GM18868 (cell line): Measurements from ENCODE around the gene PRIMA1.

Experiments
- ATAC-seq: cut with Tn5 transposase; IDR thresholded peaks from one replicate; pipeline ENCODE4 v1.9.1; 2021; ENCODE audit warnings: mild to moderate bottlenecking, moderate library complexity; ENCODE audit not compliant: unreplicated experiment

The PRIMA1 gene

GRCh38 chr14:93734086-93734822 lies 54.0 kb downstream of the PRIMA1 start:
- no peak for ATAC-seq

DNA sequence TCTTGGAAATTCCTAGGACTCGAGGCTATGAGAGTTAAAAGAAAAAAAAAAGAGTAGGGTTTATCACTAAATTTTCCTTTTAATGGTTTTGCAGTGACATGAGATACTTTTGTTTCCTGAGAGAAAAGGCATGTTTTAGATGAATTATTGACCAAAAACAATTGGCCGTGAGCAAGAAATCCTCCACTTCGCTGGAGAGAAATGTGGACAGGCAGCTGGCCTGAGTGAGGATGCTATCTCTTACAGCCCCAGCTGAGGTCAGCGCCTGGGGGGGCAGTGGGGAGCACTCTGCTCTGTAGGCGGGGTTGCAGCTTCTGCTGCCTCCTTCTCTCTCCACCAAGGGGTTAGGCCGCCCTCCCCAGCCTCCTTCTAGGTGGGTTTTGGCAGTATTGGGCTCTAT lies 54.7 kb downstream of the PRIMA1 start:
- no peak for ATAC-seq

GRCh38 chr14:93733231-93733630 lies 55.1 kb downstream of the PRIMA1 start:
- ATAC-seq = no peak

DNA sequence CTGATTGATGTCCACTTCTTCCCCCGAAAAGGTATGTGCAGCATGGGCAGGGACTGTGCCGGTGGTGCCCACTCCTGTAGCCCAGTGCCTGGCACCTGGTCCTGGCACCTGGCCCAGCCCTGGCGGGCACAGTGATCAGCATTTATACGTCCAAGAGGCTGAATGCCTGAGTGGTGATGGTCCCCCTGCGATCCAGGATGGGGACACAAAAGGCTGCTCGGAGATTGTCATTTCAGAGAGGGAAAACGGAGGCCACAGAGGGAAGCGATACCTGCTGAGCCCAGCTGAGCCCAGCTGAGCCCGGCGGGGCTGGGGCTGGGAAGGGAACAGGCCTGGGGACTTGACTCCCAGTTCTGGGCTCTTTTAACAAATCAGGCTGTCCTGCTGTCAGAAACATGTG lies 55.8 kb downstream of the PRIMA1 start:
- no peak for ATAC-seq

DNA sequence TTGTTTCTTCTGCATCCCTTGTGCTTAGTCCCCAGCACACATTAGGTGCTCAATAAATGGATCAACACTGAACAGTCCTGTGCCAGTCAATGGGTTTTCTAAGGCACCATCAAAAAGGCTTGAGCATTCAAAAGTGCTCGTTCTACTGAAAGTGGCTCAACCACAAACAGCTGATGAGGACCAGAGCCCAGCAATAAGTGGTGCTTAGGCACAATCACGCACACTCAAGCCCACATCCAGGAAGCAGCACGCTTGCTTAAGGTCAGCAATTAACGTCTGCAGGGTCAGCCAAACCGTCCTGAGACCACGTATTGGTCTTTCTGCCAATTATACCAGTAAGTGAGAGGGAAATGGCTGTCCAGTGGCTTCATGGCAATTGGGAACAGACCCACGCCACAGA lies 56.5 kb downstream of the PRIMA1 start:
- no peak for ATAC-seq

DNA sequence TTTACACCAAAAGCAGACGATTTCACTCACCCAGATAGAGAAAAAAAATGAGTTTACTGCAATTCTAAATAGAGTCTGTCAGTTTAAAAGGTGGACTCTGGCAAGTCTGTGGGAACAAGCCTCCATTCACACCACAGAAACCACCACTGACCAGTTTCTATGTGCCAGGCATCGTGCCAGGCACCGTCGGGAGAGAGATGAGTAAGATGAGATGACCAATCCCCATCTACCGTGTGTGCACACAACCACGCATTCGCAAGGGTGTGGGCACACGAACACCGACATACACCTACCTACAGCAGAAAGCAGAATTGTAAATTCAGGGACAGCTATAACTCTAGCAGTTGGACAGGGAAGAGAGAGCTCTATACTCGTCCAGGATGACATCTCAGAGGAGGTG lies 58.3 kb downstream of the PRIMA1 start:
- no peak for ATAC-seq

DNA sequence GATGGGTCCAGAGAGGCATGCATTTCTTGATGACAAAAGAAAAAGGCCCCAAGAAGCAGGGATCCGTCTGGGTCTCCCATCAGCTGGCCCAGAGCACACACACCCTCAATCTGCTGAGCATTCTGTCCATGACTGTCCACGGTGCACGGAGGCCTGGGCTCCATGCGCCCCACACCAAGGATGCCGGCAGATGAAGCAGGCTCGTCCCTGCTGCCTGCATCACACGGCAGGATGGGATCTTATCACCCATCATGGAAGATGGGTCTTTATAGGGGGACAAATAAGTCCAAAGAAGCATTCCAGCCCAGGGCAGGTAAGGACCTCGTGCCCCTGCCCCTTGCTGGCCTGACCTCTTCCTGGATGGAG lies 59.7 kb downstream of the PRIMA1 start:
- no peak for ATAC-seq

DNA sequence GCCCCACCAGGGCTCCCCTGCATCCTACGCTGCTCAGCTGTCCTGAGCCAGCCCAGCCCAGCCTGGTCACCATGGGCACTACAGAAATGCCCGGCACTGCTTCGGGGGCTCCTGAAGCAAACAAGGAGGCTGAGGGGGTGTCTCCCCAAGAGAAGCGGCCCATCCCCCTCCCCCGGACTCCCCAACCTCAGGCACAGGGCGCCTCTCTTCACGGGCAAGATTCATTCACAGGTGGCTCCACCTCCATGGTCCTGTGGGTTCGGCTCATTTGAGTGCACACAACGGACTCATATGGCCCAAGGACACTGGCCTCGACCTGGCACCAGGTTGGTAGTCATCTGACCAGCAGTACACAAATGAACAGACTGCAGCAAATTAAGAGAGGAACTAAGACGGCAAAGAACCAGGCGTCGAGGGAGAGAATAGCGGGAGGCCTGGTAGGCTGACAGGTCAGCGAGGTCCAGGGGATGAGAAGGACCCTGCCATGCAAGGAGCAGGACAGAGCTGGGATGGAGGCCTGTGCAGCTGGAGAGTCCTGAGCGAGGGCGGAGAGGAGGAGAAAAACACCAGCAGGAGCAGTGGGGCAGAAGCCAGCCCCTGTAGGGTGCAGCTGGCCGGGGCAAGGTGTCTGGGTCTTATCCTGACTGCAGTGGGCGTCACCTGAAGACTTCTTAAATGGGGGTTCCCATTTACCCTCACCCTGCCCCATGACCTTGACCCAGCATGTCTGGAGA lies 60.2 kb downstream of the PRIMA1 start:
- ATAC-seq = no peak

DNA sequence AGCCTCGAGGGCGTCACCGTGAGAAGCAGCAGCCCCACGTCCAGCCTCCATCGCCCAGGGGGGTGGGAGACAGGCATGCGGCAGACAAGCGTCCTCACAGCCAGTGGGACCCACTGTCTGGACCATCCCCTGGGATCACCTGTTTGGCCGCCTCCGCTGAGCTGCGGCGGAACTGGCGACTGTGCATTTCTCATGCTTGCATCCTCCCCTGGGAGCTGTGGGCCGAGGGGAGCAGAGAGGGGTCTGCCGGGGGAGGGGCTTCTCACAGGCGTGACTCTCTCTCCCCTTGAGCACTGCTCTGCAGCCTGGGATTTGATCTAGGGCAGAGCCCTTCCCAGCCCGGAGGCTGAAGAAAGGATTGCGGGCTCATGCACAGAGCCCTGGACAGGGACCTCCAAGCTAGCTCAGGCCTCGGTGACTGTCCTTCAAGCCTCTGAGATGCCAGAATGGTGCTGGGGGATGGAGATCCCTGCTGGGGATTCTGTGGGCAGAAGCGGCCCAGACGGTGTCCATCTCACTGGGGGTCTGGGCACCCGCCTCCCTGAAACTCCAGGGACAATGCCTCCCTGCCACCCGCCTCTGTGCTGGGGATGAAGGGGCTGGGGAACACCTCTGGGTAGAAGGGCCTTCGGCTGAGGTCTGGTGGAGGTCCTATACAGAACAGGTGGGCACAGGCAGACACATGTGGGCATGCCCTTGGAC lies 61.1 kb downstream of the PRIMA1 start:
- no peak for ATAC-seq

DNA sequence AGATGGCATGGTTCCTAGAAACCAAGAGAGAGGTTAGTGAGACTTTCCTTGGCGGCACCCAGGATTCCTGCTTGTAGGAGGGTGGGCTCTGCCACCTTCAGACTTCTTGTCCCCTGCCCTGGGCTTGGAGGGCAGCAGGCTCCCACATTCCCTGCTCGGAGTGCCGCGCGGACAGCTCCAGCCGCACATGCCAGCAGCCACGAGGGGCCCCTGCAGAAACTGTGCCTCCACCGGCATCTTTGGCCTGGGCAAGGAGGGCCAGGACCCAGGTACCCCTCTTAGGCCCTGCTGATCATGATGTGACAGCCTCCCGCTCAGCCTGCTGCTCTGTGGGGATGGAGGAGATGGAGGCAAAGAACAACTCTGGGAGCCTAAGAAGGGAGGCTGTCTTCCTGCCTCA lies 62.3 kb downstream of the PRIMA1 start:
- ATAC-seq = no peak

- ATAC-seq = no peak
Measured at GRCh38 chr14:93725002-93725582, 63.2 kb downstream of the PRIMA1 start.

DNA sequence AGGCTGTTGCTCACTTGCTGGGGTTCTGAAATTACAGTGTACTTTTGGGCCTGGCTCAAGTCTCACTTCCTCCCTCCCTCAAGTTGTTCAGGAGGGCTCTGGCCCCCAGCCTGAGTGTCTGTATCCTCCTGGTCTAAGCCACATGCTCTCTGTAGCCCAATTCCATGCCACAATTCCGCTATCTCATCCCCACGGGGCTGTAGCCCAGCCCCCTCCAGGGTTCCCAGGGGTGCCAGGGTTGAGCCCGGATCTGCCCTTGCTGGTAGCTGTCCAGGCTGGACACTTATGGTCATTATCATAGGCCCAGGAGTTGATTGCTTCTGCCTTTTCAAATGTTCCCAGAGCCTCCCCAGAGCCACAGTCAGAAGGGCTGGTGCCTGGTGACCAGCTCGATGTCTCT lies 65.3 kb downstream of the PRIMA1 start:
- ATAC-seq = no peak

DNA sequence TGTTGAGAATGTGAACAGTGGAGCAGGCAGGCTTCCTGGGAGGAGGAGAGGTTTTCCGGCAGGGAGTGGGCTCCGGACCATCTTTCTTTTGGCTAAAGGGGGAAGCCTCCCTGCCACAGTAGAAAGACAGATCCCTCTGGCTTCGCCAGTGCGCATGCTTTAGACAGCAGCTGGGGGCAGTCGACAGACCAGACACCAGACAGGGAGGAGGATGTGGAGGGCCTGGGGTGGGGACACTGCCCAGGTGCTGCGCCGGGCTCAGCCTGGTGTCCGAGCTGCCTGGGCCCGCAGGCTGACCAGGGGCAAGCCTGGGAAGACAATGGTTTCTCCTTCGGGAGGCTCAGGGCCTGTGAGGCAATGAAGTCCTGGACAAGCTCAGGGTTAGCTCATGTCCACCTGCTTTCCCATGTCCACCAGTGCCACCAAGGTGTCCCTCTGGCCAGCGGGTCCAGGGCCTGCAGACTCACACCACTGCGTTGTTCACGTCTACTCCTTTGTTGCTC lies 67.3 kb downstream of the PRIMA1 start:
- ATAC-seq = no peak

DNA sequence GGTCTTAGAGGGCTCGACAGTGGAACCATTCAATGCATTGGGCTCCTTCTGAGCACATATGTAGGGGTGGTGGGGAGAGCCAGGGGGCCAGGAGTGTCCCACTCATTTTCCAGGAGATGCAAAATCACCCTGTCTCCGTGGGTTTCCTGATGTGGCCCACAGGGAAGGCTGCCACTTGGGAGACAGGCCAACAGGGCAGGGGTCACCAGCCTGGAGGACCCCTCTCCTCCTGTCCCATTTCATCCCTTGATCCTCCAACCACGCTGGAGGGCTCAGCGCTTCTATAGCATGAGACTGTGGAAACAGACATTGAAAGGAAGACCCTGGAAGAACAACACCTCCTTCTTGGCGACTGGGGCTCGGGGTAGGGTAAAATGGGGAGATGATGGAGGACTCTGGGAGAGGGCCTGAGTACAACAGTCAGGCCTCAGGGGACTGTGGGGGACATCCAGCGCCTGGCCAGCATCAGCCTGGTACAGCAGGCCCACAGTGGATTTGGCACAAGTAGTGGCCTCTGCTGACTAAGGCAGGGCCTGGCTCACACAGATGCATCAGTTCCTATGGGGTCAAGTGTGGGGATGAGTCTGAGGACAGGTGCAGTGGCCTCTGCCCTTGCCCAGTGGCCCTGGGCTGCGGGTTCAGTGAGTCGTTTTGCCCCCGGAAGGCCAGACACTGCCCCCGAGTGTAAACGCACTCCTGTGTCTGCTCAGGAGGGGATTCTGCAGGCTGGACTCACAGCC lies 68.0 kb downstream of the PRIMA1 start:
- ATAC-seq = no peak

- ATAC-seq = no peak
Measured at GRCh38 chr14:93719256-93719655, 69.0 kb downstream of the PRIMA1 start.

- no peak for ATAC-seq
Measured at GRCh38 chr14:93717668-93718320, 70.5 kb downstream of the PRIMA1 start.

DNA sequence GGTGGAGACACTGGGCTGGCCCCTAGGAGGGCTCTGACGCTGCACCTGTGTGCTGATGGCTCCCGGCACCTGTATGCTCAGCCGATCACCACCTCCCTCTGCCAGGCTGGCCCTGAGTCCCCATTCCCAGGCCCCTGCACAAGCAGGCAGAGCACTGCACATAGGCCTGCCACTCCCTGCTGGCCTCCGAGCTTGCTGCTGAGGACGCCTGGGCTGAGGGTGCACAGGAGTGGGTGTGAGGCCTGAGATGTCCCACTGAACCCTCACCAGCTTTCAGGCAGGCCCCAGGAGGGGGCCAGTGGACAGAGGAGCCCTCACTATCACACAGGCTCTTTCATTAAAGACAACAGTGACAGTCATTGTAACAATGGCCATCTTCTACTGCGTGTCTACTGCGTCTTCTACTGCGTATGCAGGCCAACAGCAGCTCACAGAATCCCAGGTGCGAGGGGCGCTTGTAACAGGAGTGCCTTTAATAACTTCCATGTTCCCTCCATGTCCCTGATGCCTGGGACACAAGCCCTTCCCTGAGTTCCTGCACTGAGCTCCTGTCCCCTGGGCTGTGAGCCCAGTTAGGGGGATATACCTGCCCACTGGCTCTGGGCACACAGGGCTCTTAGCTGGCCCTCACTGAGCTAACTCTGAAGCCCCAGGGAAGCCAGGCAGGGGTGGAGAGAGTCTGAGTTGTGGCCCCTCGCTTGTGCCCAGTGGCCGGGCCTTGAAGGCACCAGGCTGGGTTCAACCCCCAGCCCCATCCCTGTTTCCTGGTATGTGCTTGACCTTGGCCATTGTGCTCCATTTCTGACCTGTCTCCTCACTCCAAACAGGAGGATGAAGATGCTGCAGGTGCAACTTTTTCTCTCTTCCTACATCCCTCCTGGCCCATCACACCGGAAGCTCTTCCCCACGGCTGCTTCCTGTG lies 71.3 kb downstream of the PRIMA1 start:
- ATAC-seq = no peak

- no peak for ATAC-seq
Measured at GRCh38 chr14:93716002-93716745, 72.1 kb downstream of the PRIMA1 start.
